Upper lobe of left lung (tissue), 4 donors: ENCODE data around the gene SLC25A41.

Source experiments
- EP300 ChIP-seq, 4 donors: sonication (generic); formaldehyde crosslinking; IDR thresholded peaks; one replicate each; pipeline ENCODE4 v1.5.1; 2017; ENCODE audit warnings: antibody characterized with exemption in 4 of 4, control low read depth in 2 of 4
- POLR2A ChIP-seq, 4 donors: fragments of 450-650 bp; IDR thresholded peaks; one replicate each; pipeline ENCODE4 v1.5.1; 2016 to 2017; ENCODE audit warnings: antibody characterized with exemption in 4 of 4, mild to moderate bottlenecking in 2 of 4
- POLR2AphosphoS5 ChIP-seq, 2 donors: sonication (generic); formaldehyde crosslinking; IDR thresholded peaks; one replicate each; pipeline ENCODE4 v1.5.1; 2017; ENCODE audit warnings: antibody characterized with exemption in 2 of 2
- TF ChIP-seq, protein P1 (sequence below), 6 experiments: fragments of 450-650 bp in 4 of 6; fragments of 200-600 bp in 2 of 6; sonication (generic) in 2 of 6; IDR thresholded peaks; one replicate each; pipeline ENCODE4 v1.5.1; 2016 to 2019; ENCODE audit warnings: antibody characterized with exemption in 6 of 6

GRCh38 chr19:6433165-6433564, 398 bp downstream of the SLC25A41 start:
- TF ChIP-seq, protein P1, sequence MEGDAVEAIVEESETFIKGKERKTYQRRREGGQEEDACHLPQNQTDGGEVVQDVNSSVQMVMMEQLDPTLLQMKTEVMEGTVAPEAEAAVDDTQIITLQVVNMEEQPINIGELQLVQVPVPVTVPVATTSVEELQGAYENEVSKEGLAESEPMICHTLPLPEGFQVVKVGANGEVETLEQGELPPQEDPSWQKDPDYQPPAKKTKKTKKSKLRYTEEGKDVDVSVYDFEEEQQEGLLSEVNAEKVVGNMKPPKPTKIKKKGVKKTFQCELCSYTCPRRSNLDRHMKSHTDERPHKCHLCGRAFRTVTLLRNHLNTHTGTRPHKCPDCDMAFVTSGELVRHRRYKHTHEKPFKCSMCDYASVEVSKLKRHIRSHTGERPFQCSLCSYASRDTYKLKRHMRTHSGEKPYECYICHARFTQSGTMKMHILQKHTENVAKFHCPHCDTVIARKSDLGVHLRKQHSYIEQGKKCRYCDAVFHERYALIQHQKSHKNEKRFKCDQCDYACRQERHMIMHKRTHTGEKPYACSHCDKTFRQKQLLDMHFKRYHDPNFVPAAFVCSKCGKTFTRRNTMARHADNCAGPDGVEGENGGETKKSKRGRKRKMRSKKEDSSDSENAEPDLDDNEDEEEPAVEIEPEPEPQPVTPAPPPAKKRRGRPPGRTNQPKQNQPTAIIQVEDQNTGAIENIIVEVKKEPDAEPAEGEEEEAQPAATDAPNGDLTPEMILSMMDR (IDR thresholded peaks at IDR 0.05), result no peak
- TF ChIP-seq EP300 (IDR thresholded peaks at IDR 0.05) (no peak), POLR2AphosphoS5 (IDR thresholded peaks at IDR 0.05) (no peak), POLR2A (IDR thresholded peaks at IDR 0.05) (no peak)
